ENCODE data around the gene LTB4R.

DNA sequence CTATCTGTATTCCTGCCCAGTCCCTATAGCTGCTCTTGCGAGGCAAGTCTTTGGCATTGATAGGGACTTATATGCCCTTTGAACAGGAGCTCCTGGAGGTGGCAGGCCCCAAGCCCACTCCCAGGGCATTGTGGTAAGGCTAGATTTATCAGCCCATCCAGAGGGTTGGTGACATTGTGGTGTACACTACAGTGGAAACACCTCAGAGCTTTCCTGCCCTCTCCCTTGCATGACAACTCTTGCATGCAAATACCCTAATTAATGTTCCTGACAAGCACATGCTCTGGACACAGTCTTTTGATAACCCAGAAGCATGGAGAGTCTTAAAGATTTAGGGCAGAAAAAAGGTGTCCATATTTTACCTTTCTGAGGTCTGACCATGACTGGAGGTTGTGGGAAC, 29.3 kb downstream of the LTB4R start:
- TF ChIP-seq, protein P1, sequence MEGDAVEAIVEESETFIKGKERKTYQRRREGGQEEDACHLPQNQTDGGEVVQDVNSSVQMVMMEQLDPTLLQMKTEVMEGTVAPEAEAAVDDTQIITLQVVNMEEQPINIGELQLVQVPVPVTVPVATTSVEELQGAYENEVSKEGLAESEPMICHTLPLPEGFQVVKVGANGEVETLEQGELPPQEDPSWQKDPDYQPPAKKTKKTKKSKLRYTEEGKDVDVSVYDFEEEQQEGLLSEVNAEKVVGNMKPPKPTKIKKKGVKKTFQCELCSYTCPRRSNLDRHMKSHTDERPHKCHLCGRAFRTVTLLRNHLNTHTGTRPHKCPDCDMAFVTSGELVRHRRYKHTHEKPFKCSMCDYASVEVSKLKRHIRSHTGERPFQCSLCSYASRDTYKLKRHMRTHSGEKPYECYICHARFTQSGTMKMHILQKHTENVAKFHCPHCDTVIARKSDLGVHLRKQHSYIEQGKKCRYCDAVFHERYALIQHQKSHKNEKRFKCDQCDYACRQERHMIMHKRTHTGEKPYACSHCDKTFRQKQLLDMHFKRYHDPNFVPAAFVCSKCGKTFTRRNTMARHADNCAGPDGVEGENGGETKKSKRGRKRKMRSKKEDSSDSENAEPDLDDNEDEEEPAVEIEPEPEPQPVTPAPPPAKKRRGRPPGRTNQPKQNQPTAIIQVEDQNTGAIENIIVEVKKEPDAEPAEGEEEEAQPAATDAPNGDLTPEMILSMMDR (IDR thresholded peaks at IDR 0.05): no peak
- no peak for TF ChIP-seq POLR2A (IDR thresholded peaks at IDR 0.05)
